T-helper 1 cell treated with Interleukin-12 subunit alpha and Interleukin-12 subunit beta and Interleukin-4 antibody, amounts not matched to agents 30 μg/mL and 1 μg/mL, for 36 hours (primary cell): ENCODE results near the gene PRDM2.
A peak's percentile ranks its signal among the peaks of the same experiment; 100 is the strongest.
"Not testable (repeated sequence)": the region's sequence is repeated elsewhere in the genome, so short reads cannot be mapped to it uniquely, and the experiment has no call there.

ENCODE experiments used
- H3K27ac Mint-ChIP-seq: one replicate; pipeline ENCODE4 v1.8.0; 2021; ENCODE audit warnings: mild to moderate bottlenecking, mixed read lengths
- H3K27me3 Mint-ChIP-seq: one replicate; pipeline ENCODE4 v1.8.0; 2021; ENCODE audit warnings: low read depth, mixed read lengths
- H3K36me3 Mint-ChIP-seq: one replicate; pipeline ENCODE4 v1.8.0; 2021; ENCODE audit warnings: low read depth, mixed read lengths
- H3K4me1 Mint-ChIP-seq: one replicate; pipeline ENCODE4 v1.8.0; 2021; ENCODE audit warnings: low read depth, mixed read lengths
- H3K4me3 Mint-ChIP-seq: one replicate; pipeline ENCODE4 v1.8.0; 2021; ENCODE audit warnings: mild to moderate bottlenecking, moderate library complexity, mixed read lengths
- H3K9me3 Mint-ChIP-seq: one replicate; pipeline ENCODE4 v1.8.0; 2021; ENCODE audit warnings: mixed read lengths

PRDM2 gene

GRCh38 chr1:13683206-13683605, 16.8 kb upstream of the PRDM2 start:
- Mint-ChIP-seq H3K36me3 (no peaks in the 10 kb centered on the region), H3K27ac (no peak overlapping the region)

GRCh38 chr1:13687151-13687715, 12.8 kb upstream of the PRDM2 start:
- peaks cover 35% of the 10 kb centered on the region for H3K27me3 Mint-ChIP-seq
- H3K4me1 Mint-ChIP-seq = no peaks in the 10 kb centered on the region
- no peak overlapping the region for H3K4me3 Mint-ChIP-seq
- no peaks in the 10 kb centered on the region for H3K9me3 Mint-ChIP-seq
- H3K27ac Mint-ChIP-seq = no peak overlapping the region
- no peaks in the 10 kb centered on the region for H3K36me3 Mint-ChIP-seq

More at GRCh38 chr1:13683206-13683605, 16.8 kb upstream of the PRDM2 start:
- peaks cover 37% of the 10 kb centered on the region for H3K27me3 Mint-ChIP-seq
- H3K4me1 Mint-ChIP-seq = no peaks in the 10 kb centered on the region
- no peak overlapping the region for H3K4me3 Mint-ChIP-seq
- no peaks in the 10 kb centered on the region for H3K9me3 Mint-ChIP-seq

- not testable (repeated sequence) for H3K4me1 Mint-ChIP-seq, H3K9me3 Mint-ChIP-seq, H3K36me3 Mint-ChIP-seq, H3K27ac Mint-ChIP-seq, H3K4me3 Mint-ChIP-seq
- peaks cover 27% of the 10 kb centered on the region for H3K27me3 Mint-ChIP-seq
Measured at GRCh38 chr1:13693094-13693493, 6.9 kb upstream of the PRDM2 start.

- Mint-ChIP-seq H3K36me3 (peaks cover 4% of the 10 kb centered on the region), H3K27me3 (peaks cover 19% of the 10 kb centered on the region), H3K27ac (no peak overlapping the region), H3K4me3 (no peak overlapping the region), H3K4me1 (peaks cover 5% of the 10 kb centered on the region), H3K9me3 (peaks cover 7% of the 10 kb centered on the region)
Measured at GRCh38 chr1:13694886-13695684, 4.9 kb upstream of the PRDM2 start.

GRCh38 chr1:13697738-13698137, 2.2 kb upstream of the PRDM2 start:
- Mint-ChIP-seq H3K27ac (no peak overlapping the region), H3K4me3 (no peak overlapping the region), H3K9me3 (peaks cover 7% of the 10 kb centered on the region), H3K4me1 (peaks cover 21% of the 10 kb centered on the region), H3K27me3 (peaks cover 12% of the 10 kb centered on the region), H3K36me3 (peaks cover 8% of the 10 kb centered on the region)

GRCh38 chr1:13699510-13699909, 478 bp upstream of the PRDM2 start:
- Mint-ChIP-seq H3K27ac (peak overlapping the region; percentile 58), H3K27me3 (peaks cover 3% of the 10 kb centered on the region), H3K4me3 (peak overlapping the region; percentile 65), H3K9me3 (peaks cover 7% of the 10 kb centered on the region), H3K4me1 (peaks cover 30% of the 10 kb centered on the region), H3K36me3 (peaks cover 8% of the 10 kb centered on the region)

GRCh38 chr1:13700521-13701270, 708 bp downstream of the PRDM2 start:
- H3K4me1 Mint-ChIP-seq = peaks cover 39% of the 10 kb centered on the region
- H3K27me3 Mint-ChIP-seq = peaks cover 3% of the 10 kb centered on the region
- H3K4me3 Mint-ChIP-seq = peak overlapping the region; percentile 99
- peaks cover 10% of the 10 kb centered on the region for H3K36me3 Mint-ChIP-seq
- peaks cover 7% of the 10 kb centered on the region for H3K9me3 Mint-ChIP-seq
- H3K27ac Mint-ChIP-seq = peak overlapping the region; percentile 100

GRCh38 chr1:13701271-13701640, 1.3 kb downstream of the PRDM2 start:
- H3K27me3 Mint-ChIP-seq = peaks cover 3% of the 10 kb centered on the region
- peaks cover 7% of the 10 kb centered on the region for H3K9me3 Mint-ChIP-seq
- peak overlapping the region; percentile 99 for H3K4me3 Mint-ChIP-seq
- H3K4me1 Mint-ChIP-seq = peaks cover 40% of the 10 kb centered on the region
- H3K36me3 Mint-ChIP-seq = peaks cover 13% of the 10 kb centered on the region
- peak overlapping the region; percentile 100 for H3K27ac Mint-ChIP-seq

GRCh38 chr1:13702425-13703127, 2.6 kb downstream of the PRDM2 start:
- Mint-ChIP-seq H3K9me3 (peaks cover 4% of the 10 kb centered on the region), H3K27ac (peak overlapping the region; percentile 86), H3K36me3 (peaks cover 15% of the 10 kb centered on the region), H3K4me1 (peaks cover 40% of the 10 kb centered on the region), H3K27me3 (peaks cover 3% of the 10 kb centered on the region), H3K4me3 (peak overlapping the region; percentile 57)

- H3K36me3 Mint-ChIP-seq = peaks cover 15% of the 10 kb centered on the region
- peak overlapping the region; percentile 41 for H3K4me3 Mint-ChIP-seq
- H3K27me3 Mint-ChIP-seq = peaks cover 3% of the 10 kb centered on the region
- peak overlapping the region; percentile 86 for H3K27ac Mint-ChIP-seq
- no peaks in the 10 kb centered on the region for H3K9me3 Mint-ChIP-seq
- H3K4me1 Mint-ChIP-seq = peaks cover 40% of the 10 kb centered on the region
Measured at GRCh38 chr1:13703128-13703513, 3.1 kb downstream of the PRDM2 start.

GRCh38 chr1:13703558-13704490, 3.8 kb downstream of the PRDM2 start:
- Mint-ChIP-seq H3K4me1 (peaks cover 46% of the 10 kb centered on the region), H3K27ac (peak overlapping the region; percentile 86), H3K4me3 (no peak overlapping the region), H3K27me3 (peaks cover 3% of the 10 kb centered on the region), H3K36me3 (peaks cover 15% of the 10 kb centered on the region), H3K9me3 (no peaks in the 10 kb centered on the region)

- no peaks in the 10 kb centered on the region for H3K9me3 Mint-ChIP-seq
- H3K27me3 Mint-ChIP-seq = no peaks in the 10 kb centered on the region
- H3K4me3 Mint-ChIP-seq = no peak overlapping the region
- H3K4me1 Mint-ChIP-seq = peaks cover 36% of the 10 kb centered on the region
- peaks cover 9% of the 10 kb centered on the region for H3K36me3 Mint-ChIP-seq
- no peak overlapping the region for H3K27ac Mint-ChIP-seq
Measured at GRCh38 chr1:13706046-13706445, 6.1 kb downstream of the PRDM2 start.

- Mint-ChIP-seq H3K27me3 (no peaks in the 10 kb centered on the region), H3K4me1 (peaks cover 29% of the 10 kb centered on the region), H3K9me3 (no peaks in the 10 kb centered on the region), H3K4me3 (no peak overlapping the region), H3K36me3 (peaks cover 9% of the 10 kb centered on the region), H3K27ac (no peak overlapping the region)
Measured at GRCh38 chr1:13707164-13707563, 7.2 kb downstream of the PRDM2 start.
